Measurements from ENCODE around the gene CST2.
"Not testable (repeated sequence)": the region's sequence is repeated elsewhere in the genome, so short reads cannot be mapped to it uniquely, and the experiment has no call there.

CST2 gene

GRCh38 chr20:23782366-23782983, 44.1 kb downstream of the CST2 start:
- Mint-ChIP-seq H3K27ac (no peak overlapping the region), H3K9me3 (no peaks in the 10 kb centered on the region), H3K27me3 (no peaks in the 10 kb centered on the region), H3K4me1 (no peaks in the 10 kb centered on the region), H3K36me3 (no peaks in the 10 kb centered on the region), H3K4me3 (no peak overlapping the region)
- DNase-seq (no peak), ATAC-seq (replicated peaks) (peak; percentile 44 to 80)

- not testable (repeated sequence) for ATAC-seq (replicated peaks); H3K27ac Mint-ChIP-seq; H3K4me3 Mint-ChIP-seq; H3K4me1 Mint-ChIP-seq; DNase-seq; H3K36me3 Mint-ChIP-seq; H3K27me3 Mint-ChIP-seq; H3K9me3 Mint-ChIP-seq
These were observed 47.9 kb downstream of the CST2 start for GRCh38 chr20:23778676-23779075.

- not testable (repeated sequence) for H3K36me3 Mint-ChIP-seq; H3K27me3 Mint-ChIP-seq; H3K9me3 Mint-ChIP-seq; H3K4me1 Mint-ChIP-seq; ATAC-seq (replicated peaks); H3K27ac Mint-ChIP-seq; DNase-seq; H3K4me3 Mint-ChIP-seq
These were observed 49.1 kb downstream of the CST2 start for GRCh38 chr20:23777380-23777779.

- DNase-seq (no peak), ATAC-seq (replicated peaks) (no peak)
- no peaks in the 10 kb centered on the region for H3K36me3 Mint-ChIP-seq
- H3K27me3 Mint-ChIP-seq: peaks cover 4 to 8% of the 10 kb centered on the region in 2 donors
- no peak overlapping the region for H3K4me3 Mint-ChIP-seq
- H3K27ac Mint-ChIP-seq: no peak overlapping the region
- H3K4me1 Mint-ChIP-seq: no peaks in the 10 kb centered on the region
- no peaks in the 10 kb centered on the region for H3K9me3 Mint-ChIP-seq
These were observed 50.3 kb downstream of the CST2 start for GRCh38 chr20:23776067-23776771.

GRCh38 chr20:23774081-23774480, 52.4 kb downstream of the CST2 start:
- ATAC-seq (replicated peaks) (no peak), DNase-seq (no peak)
- no peak overlapping the region for H3K27ac Mint-ChIP-seq
- no peaks in the 10 kb centered on the region for H3K9me3 Mint-ChIP-seq
- no peak overlapping the region for H3K4me3 Mint-ChIP-seq
- no peaks in the 10 kb centered on the region for H3K36me3 Mint-ChIP-seq
- H3K4me1 Mint-ChIP-seq: no peaks in the 10 kb centered on the region
- H3K27me3 Mint-ChIP-seq: peaks cover 4 to 8% of the 10 kb centered on the region in 2 donors
